SK-N-SH treated with all-trans-retinoic acid at 6 μM for 48 hours (cell line): ENCODE measurements around the gene SMIM7.

ENCODE experiments used
- ATAC-seq: fragments of 200-7000 bp; cut with Tn5 transposase; 3 replicates; pipeline ENCODE4 v1.9.1; 2020; ENCODE audit warnings: mild to moderate bottlenecking, moderate library complexity
- BACH2 ChIP-seq: fragments of 250-450 bp; sonication (Bioruptor Pico); IDR thresholded peaks from 2 replicates; pipeline ENCODE4 v1.9.0; 2021; ENCODE audit warnings: mild to moderate bottlenecking, borderline replicate concordance
- CREB5 ChIP-seq: fragments of 250-450 bp; sonication (Bioruptor Pico); IDR thresholded peaks from 2 replicates; pipeline ENCODE4 v1.5.1; 2020; ENCODE audit warnings: low read depth, mild to moderate bottlenecking, moderate library complexity
- ESRRG ChIP-seq: fragments of 250-450 bp; sonication (Bioruptor Pico); IDR thresholded peaks from 2 replicates; pipeline ENCODE4 v1.6.1; 2021; ENCODE audit warnings: mild to moderate bottlenecking
- GLIS3 ChIP-seq: fragments of 250-450 bp; sonication (Bioruptor Pico); IDR thresholded peaks from 2 replicates; pipeline ENCODE4 v1.5.0; 2020; ENCODE audit warnings: mild to moderate bottlenecking, moderate library complexity
- ISL1 ChIP-seq: fragments of 250-450 bp; sonication (Bioruptor Pico); IDR thresholded peaks from 2 replicates; pipeline ENCODE4 v2.1.2; 2022; ENCODE audit warnings: mild to moderate bottlenecking, moderate library complexity
- OSR1 ChIP-seq: fragments of 250-450 bp; sonication (Bioruptor Pico); IDR thresholded peaks from 2 replicates; pipeline ENCODE4 v1.8.0; 2022; ENCODE audit warnings: moderate library complexity, mild to moderate bottlenecking, inconsistent platforms
- SNAI2 ChIP-seq: fragments of 250-450 bp; sonication (Bioruptor Pico); IDR thresholded peaks from 2 replicates; pipeline ENCODE4 v1.5.0; 2020; ENCODE audit warnings: mild to moderate bottlenecking, moderate library complexity
- TOX ChIP-seq: fragments of 250-450 bp; sonication (Bioruptor Pico); IDR thresholded peaks from 2 replicates; pipeline ENCODE4 v1.8.0; 2021; ENCODE audit warnings: mild to moderate bottlenecking, moderate library complexity, borderline replicate concordance
- ZC3H10 ChIP-seq: fragments of 250-450 bp; sonication (Bioruptor Pico); IDR thresholded peaks from 2 replicates; pipeline ENCODE4 v1.5.1; 2021; ENCODE audit warnings: mild to moderate bottlenecking, moderate library complexity
- ZFP3 ChIP-seq: fragments of 250-450 bp; sonication (Bioruptor Pico); IDR thresholded peaks from 2 replicates; pipeline ENCODE4 v1.5.0; 2020; ENCODE audit warnings: mild to moderate bottlenecking, moderate library complexity
- ZFP30 ChIP-seq: fragments of 450-650 bp; formaldehyde crosslinking; IDR thresholded peaks from 2 replicates; pipeline ENCODE4 v1.5.0; 2022; ENCODE audit warnings: mild to moderate bottlenecking, moderate library complexity
- ZNF565 ChIP-seq: fragments of 450-650 bp; formaldehyde crosslinking; conservative IDR thresholded peaks from 2 replicates; pipeline ENCODE4 v1.5.0; 2020; ENCODE audit warnings: low read depth, mild to moderate bottlenecking, moderate library complexity
- ZNF8 ChIP-seq: fragments of 450-650 bp; formaldehyde crosslinking; IDR thresholded peaks from 2 replicates; pipeline ENCODE4 v1.5.0; 2020; ENCODE audit warnings: mild to moderate bottlenecking, moderate library complexity
- TF ChIP-seq, protein P1 (sequence below): fragments of 250-450 bp; sonication (Bioruptor Pico); IDR thresholded peaks from 2 replicates; pipeline ENCODE4 v1.8.0; 2020; ENCODE audit warnings: mild to moderate bottlenecking, moderate library complexity, borderline replicate concordance
- TF ChIP-seq, protein P2 (sequence below): fragments of 250-450 bp; sonication (Bioruptor Pico); IDR thresholded peaks from 2 replicates; pipeline ENCODE4 v1.5.0; 2020; ENCODE audit warnings: mild to moderate bottlenecking, moderate library complexity

SMIM7 gene

GRCh38 chr19:16702123-16702522, 42.2 kb upstream of the SMIM7 start:
- ATAC-seq = no peak
- TF ChIP-seq, protein P1, sequence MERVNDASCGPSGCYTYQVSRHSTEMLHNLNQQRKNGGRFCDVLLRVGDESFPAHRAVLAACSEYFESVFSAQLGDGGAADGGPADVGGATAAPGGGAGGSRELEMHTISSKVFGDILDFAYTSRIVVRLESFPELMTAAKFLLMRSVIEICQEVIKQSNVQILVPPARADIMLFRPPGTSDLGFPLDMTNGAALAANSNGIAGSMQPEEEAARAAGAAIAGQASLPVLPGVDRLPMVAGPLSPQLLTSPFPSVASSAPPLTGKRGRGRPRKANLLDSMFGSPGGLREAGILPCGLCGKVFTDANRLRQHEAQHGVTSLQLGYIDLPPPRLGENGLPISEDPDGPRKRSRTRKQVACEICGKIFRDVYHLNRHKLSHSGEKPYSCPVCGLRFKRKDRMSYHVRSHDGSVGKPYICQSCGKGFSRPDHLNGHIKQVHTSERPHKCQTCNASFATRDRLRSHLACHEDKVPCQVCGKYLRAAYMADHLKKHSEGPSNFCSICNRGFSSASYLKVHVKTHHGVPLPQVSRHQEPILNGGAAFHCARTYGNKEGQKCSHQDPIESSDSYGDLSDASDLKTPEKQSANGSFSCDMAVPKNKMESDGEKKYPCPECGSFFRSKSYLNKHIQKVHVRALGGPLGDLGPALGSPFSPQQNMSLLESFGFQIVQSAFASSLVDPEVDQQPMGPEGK (CRISPR knock-in tag) = no peak
- TF ChIP-seq, all 23 proteins: peak for 0

DNA sequence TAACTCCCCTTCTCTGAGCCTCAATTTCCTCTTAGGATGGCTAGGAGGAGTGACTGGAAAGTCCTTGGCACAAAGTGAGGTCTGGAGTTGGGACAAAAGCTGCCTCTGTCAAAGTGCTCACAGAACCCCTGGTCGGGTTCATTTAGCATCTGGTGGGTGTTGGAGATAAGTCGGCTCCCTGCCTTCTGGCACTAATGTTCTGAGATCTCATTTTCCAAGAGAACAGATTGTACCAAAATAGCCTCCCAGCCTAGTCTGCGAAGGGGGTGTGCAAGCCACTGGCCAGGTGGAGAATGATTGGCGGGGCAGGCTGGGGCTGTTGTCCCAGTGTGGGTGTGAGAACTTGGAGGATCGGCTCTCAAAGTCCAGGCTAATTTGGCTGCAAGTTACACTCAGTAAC, 39.0 kb upstream of the SMIM7 start:
- no peak for ATAC-seq
- TF ChIP-seq ESRRG (CRISPR knock-in tag) = no peak
- TF ChIP-seq ISL1 (CRISPR knock-in tag) = no peak
- TF ChIP-seq TOX (CRISPR knock-in tag) = no peak
- no peak for TF ChIP-seq ZC3H10 (CRISPR knock-in tag)
- TF ChIP-seq, protein P1 (CRISPR knock-in tag) = no peak
- no peak for TF ChIP-seq SNAI2 (CRISPR knock-in tag)
- TF ChIP-seq ZFP30 (CRISPR knock-in tag) = no peak
- TF ChIP-seq ZNF8 (CRISPR knock-in tag) = no peak
- TF ChIP-seq GLIS3 (CRISPR knock-in tag) = no peak
- TF ChIP-seq CREB5 (CRISPR knock-in tag) = no peak
- TF ChIP-seq, all 23 proteins: peak for 0

GRCh38 chr19:16688084-16688483, 28.1 kb upstream of the SMIM7 start:
- no peak for ATAC-seq
- TF ChIP-seq BACH2 (CRISPR knock-in tag) (no peak), OSR1 (CRISPR knock-in tag) (no peak)
- TF ChIP-seq, protein P2, sequence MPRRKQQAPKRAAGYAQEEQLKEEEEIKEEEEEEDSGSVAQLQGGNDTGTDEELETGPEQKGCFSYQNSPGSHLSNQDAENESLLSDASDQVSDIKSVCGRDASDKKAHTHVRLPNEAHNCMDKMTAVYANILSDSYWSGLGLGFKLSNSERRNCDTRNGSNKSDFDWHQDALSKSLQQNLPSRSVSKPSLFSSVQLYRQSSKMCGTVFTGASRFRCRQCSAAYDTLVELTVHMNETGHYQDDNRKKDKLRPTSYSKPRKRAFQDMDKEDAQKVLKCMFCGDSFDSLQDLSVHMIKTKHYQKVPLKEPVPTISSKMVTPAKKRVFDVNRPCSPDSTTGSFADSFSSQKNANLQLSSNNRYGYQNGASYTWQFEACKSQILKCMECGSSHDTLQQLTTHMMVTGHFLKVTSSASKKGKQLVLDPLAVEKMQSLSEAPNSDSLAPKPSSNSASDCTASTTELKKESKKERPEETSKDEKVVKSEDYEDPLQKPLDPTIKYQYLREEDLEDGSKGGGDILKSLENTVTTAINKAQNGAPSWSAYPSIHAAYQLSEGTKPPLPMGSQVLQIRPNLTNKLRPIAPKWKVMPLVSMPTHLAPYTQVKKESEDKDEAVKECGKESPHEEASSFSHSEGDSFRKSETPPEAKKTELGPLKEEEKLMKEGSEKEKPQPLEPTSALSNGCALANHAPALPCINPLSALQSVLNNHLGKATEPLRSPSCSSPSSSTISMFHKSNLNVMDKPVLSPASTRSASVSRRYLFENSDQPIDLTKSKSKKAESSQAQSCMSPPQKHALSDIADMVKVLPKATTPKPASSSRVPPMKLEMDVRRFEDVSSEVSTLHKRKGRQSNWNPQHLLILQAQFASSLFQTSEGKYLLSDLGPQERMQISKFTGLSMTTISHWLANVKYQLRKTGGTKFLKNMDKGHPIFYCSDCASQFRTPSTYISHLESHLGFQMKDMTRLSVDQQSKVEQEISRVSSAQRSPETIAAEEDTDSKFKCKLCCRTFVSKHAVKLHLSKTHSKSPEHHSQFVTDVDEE (CRISPR knock-in tag) = no peak

DNA sequence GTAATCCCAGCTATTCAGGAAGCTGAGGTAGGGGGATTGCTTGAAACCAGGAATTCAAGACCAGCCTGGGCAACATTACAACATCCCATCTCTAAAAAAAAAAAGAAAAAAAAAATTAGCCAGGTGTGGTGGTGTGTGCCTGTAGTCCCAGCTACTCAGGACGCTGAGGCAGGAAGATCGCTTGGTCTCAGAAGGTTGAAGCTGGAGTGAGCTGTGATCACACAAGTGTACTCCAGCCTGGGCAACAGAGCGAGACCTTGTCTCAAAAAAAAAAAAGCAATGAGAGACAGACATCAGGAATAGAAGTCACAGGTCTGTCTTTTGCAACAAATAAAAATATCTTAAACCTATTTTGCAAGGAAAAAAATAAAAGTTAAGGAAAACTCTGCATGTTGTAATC, 24.3 kb upstream of the SMIM7 start:
- no peak for ATAC-seq

More for the DNA sequence above, 24.3 kb upstream of the SMIM7 start:
- TF ChIP-seq, protein P2 (CRISPR knock-in tag) = no peak
- no peak for TF ChIP-seq SNAI2 (CRISPR knock-in tag)
- no peak for TF ChIP-seq ESRRG (CRISPR knock-in tag)
- TF ChIP-seq ZFP3 = no peak
- TF ChIP-seq ZNF565 = no peak
- no peak for TF ChIP-seq ZNF8 (CRISPR knock-in tag)
- no peak for TF ChIP-seq ZFP30 (CRISPR knock-in tag)
